HG03378 (cell line): ENCODE results near the gene RARS1.
"Not testable (repeated sequence)": the region's sequence is repeated elsewhere in the genome, so short reads cannot be mapped to it uniquely, and the experiment has no call there.

ENCODE experiments used
- ATAC-seq: cut with Tn5 transposase; IDR thresholded peaks from one replicate; pipeline ENCODE4 v1.9.1; 2021; ENCODE audit warnings: mild to moderate bottlenecking, moderate library complexity; ENCODE audit not compliant: unreplicated experiment

The RARS1 gene

DNA sequence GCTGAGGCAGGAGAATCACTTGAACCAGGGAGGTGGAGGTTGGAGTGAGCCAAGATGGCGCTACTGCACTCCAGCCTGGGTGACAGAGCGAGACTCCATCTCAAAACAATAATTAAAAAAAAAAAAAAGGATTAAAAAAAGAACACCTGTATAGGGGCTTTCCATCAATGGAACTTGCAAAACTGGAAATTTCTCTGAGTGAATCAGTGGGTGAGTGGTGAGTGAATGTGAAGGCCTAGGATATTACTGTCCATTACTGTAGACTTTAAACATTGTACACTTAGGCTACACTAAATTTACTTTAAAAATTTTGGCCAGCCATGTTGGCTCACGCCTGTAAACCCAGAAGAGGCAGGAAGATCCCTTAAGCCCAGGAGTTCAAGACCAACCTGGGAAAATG lies 5.7 kb upstream of the RARS1 start:
- no peak for ATAC-seq

GRCh38 chr5:168481330-168481788 lies 4.9 kb upstream of the RARS1 start:
- peak; percentile 95 for ATAC-seq

DNA sequence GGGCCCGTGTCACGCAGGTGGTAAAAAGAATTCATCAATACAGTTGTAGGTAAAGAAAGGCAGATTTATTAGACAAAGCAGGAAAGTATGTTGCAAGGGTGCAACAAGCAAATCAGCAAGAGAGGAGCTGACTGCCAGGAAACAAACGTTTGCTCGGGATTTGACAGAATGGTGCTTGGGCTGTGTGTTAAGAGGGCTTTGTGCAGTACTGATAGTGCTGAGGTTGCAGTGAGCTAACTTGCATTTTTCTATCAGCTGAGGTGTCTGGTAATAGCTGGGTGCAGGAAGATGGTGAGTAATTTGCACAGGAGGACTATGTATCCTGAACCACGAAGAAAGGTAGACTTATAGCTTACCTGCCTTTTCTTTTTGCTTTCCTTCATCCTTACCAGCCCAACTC lies 3.9 kb upstream of the RARS1 start:
- no peak for ATAC-seq

DNA sequence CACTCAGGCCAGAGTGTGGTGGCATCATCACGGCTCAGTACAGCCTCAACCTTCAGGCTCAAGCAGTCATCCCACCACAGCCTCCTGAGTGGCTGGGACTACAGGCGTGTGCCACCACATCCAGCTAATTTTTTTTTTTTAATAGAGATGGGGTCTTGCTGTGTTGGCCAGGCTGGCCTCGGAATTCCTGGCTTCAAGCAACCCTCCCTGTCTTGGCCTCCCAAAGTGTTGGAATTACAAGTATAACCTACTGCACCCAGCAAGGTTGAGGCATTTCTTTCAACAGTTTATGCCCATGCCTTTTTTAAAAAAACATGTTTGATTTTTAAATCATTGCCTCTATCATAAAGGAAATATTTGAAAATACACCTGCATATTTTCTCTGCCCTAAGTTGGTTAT lies 2.8 kb downstream of the RARS1 start:
- ATAC-seq: no peak

DNA sequence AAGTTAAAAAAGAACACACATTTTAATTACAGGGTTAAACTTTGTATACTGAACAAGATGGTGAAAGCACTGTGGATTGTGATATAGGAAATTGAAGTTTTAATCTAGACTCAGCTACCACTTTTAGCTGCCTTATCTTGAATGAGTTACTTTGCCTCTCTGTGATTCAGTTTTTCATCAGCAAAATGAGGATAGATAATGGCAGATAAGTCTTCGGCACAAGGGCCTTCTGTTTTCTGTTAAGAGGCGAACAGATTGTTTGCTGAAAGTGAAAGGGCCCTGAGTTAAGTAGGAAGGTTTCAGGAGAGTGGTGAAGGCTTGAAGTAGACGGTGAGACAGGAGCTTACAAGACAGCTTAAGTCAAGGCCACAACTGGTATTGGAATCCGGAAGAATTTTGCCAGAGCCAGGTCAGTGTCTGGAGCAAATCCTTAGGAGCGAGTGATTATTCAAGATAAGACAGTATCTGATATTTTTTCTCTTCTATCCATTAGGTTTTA lies 7.8 kb downstream of the RARS1 start:
- no peak for ATAC-seq

GRCh38 chr5:168502563-168503237 lies 16.4 kb downstream of the RARS1 start:
- ATAC-seq: no peak

DNA sequence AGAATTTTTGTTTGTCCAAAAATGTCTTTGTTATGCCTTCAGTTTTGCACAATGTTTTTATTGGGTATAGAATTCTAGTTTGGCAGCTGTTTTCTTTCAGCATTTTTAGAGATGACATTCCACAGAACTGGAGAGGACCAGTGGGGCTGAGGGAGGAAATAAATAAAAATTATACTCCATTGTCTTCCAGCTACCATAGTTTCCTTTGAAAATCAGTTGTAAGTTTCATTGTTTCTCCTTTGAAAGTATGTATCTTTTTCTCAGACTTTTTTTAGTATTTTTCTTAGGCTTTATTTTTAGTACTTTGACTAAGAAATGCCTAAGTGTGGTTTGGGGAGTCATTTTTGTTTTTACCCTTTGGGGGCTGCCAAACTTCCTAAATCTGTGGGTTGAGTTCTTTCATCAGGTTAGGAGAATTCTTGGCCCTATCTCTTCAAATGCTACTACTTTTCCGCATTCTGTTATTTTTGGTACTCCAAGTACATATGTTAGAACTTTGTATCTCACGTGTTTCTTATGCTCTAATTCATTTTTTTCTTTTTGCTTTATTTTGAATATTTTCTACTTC lies 27.7 kb downstream of the RARS1 start:
- no peak for ATAC-seq

GRCh38 chr5:168525856-168526255 lies 39.6 kb downstream of the RARS1 start:
- no peak for ATAC-seq

DNA sequence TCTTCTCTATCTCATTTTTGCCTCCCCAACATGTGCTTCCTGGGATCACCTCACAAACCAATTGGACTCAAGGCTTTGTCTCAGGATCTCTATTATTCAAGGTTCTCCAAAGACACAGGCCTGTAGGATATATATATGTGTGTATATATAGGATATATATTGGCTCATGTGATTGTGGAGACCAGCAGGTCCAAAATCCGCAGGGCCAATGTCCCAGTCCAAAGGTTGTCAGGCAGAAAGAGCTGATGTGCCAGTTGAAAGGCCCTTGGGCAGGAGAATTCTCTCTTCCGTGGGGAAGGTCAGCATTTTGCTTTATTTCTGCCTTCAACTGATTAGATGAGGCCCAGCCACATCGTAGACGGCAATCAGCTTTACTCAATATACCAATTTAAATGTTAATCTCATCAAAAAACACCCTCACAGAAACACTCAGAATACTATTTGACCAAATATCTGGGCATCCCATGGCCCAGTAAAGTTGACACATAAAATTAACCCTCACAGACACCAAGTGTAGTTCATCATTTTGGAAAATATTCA lies 41.6 kb downstream of the RARS1 start:
- ATAC-seq: no peak

DNA sequence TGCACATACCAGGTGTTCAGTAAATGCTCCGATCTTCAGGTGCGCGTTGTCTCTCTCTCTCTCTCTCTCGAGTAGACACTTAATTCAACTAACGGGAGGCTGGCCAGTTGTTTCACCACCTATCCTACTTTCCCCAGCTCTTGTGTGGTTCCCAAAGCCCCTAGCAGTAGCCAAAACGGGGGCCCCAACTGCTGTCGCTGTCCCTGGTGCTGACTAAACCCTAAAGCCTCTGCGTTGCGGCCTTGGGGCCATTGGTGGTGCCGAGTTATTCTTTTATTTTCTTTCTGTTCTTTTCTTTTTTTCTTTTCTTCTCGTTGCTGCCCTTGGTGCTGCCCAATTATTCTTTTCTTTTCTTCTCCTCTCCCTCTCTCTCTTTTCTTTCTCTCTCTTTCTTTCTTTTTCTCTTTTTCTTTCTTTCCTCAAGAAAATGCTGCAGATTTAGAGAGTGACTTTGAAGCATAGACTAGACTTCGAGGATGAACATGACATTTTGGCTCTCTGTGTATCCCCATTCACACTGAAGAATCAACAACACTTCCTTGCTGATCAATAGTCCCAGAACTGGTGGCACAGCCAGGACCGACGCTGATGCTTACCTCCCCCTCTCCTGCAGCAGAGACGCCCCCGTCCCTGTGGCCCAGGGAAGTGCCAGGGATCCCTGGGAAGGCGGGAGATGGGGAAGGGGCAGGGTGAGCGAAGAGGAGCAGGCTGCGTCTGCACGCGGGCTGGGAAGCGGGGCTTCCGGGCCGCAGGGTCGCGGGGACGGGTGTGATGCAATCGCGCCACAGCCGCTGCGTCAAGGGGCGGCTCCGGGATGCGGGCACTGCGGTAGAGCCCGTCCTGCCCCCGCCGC lies 42.5 kb downstream of the RARS1 start, which contains the start of gene FBLL1:
FBLL1 (plus strand) TSS at position 785 of the 853 bp plus-strand sequence. CDS start 200 bp downstream, outside the sequence.
- no peak for ATAC-seq

GRCh38 chr5:168529374-168530234 lies 43.3 kb downstream of the RARS1 start:
- no peak for ATAC-seq

- ATAC-seq: no peak
These were observed 44.4 kb downstream of the RARS1 start for GRCh38 chr5:168530621-168531150.

- no peak for ATAC-seq
These were observed 44.9 kb downstream of the RARS1 start for GRCh38 chr5:168531191-168531590.

DNA sequence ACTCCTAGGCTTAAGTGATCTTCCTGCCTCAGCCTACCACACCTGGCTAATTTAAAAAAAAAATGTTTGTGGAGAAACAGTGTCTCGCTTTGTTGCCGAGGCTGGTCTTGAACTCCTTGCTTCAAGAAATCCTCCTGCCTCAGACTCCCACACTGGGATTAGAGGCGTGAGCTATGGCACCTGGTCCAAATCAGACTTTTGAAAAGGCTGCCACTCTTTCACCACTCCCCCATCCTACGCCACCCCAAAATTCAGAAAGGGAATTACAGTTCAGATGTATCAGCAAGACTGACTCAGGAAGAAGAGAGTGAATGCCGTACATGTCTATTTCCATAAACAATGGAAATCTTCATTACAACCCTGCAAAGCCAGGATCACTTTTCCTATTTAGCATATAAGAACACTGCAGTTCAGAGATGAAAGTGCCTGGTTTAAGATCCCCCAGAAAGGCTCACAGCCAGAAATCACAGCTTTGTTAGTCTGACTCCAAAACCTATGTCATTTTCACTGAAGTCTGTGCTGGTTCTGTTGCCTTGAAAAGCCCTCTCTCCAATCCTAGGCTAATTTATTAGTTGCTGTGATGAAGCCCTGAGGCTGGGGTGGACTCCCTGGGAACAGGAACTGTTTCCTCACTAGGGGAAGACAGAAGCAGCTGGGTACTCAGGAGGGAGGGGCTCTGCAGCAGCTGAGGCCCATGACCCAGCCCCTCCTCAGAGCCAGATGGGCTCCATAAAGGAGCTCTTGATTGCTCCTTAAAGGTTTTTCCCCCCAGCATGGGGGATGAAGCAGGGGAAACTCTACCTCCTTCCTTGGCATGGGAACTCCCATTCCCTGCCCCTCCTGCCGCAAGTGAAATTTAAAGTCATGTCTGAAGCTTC lies 46.0 kb downstream of the RARS1 start:
- no peak for ATAC-seq

- not testable (repeated sequence) for ATAC-seq
These were observed 48.1 kb downstream of the RARS1 start for GRCh38 chr5:168534351-168534750.

- ATAC-seq: no peak
These were observed 50.9 kb downstream of the RARS1 start for GRCh38 chr5:168537176-168537575.

DNA sequence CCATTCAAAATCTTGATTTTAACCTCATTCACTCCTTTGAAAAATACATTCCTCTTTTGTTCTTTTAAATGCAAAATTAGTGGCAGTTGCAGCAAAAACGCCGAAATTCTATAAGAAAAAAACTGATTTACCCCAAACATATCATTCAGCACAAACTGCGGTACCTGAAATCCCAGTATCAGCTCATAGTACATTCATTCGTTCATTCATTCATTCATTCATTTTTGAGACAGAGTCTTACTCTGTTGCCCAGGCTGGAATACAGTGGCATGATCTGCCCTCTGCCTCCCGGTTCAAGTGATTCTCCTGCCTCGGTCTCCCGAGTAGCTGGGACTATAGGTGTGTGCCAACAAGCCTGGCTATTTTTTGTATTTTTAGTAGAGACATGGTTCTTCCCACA lies 63.3 kb downstream of the RARS1 start:
- ATAC-seq: no peak

GRCh38 chr5:168550656-168551055 lies 64.4 kb downstream of the RARS1 start:
- ATAC-seq: no peak

DNA sequence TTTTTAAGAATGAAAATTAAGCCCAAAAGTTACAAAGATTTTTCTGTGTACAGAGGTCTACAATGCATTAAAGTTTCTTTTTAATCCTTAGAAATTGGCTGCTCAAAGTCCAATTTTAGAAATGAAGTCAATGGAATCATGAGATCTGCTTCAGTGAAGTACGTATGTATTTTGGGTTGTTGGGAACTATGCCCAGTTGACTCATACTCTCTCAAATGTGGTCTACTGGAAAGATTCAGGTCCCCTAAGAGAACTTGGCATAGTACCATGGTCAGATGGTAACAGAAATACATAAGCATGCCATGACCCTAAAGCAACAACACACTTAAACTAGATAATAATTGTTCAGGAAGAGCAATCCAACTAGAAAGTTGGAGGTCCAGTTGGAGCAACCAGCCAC lies 65.9 kb downstream of the RARS1 start:
- ATAC-seq: no peak
